ENCODE measurements around the gene GKN1.

Gene GKN1

GRCh38 chr2:69007169-69007568 is 32.7 kb downstream of the GKN1 start:
- no peak for DNase-seq (ENCODE audit: low read depth in 2 of 2)

DNA sequence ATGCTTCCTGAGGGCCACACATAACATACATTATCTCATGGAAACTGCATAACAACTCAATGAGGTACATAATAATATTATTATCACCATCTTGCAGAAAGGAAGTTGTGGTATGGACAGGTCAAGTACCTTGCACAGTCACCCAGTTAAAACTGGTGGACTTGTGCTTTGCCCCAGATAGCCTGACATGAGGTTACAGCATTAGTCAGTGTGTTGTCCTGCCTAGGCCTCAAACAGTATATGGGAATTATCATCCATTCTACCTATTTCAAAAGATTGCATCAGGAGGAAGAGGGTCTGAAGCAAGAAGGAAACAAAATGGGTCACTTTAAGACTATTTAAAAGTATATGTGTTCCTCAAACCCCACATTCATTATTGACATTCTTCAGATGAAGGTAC is 33.2 kb downstream of the GKN1 start:
- DNase-seq (ENCODE audit: low read depth in 2 of 2): no peak

DNA sequence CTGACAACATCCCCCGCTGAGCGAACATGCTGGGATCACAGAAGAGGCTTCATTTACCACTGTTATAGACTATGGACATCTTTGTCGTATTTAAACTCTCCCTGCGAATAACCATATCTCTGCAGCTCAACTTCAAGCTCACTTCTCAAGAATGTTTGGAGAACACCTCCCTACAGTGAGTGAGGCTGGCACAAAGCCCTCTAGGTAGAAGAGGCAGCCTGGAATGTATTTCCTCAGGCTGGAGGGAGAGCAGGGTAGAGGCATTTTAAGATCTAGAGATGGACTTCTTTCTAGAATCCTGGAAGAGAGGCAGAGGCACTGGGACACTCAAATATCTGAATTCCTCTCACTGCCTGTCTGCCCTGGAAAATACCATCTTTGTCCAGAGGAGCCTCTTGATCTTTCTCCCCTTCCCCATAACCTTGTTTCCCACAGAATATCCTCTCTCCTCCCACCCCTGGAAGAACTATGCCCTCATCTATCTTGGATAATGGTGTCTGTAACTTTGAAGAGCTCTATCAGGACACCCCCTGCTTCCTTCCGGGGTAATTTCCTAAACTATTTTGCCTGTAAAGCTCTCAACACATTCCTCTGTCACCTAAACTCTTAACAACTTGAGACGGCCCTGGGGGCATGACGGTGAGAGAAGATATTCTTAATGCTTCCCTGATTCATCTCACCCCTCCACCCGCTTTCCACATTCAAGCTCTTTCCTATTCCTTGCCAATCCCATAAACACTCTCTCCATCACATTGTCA is 36.2 kb downstream of the GKN1 start:
- no peak for DNase-seq (ENCODE audit: low read depth in 2 of 2)

- DNase-seq (ENCODE audit: low read depth in 2 of 2): no peak
Measured at GRCh38 chr2:69011611-69012157, 37.2 kb downstream of the GKN1 start.

- peak; percentile 22 to 42 for DNase-seq (ENCODE audit: low read depth in 2 of 2)
Measured at GRCh38 chr2:69012310-69013141, 38.1 kb downstream of the GKN1 start.

- no peak for DNase-seq (ENCODE audit: low read depth in 2 of 2)
Measured at GRCh38 chr2:69013142-69013839, 38.9 kb downstream of the GKN1 start, which contains the start of gene ANTXR1. Gene ANTXR1, plus strand, starts transcription at chr2:69013179. Its CDS starts 321 bp downstream, at chr2:69013500.

GRCh38 chr2:69013840-69014821 is 39.7 kb downstream of the GKN1 start:
- no peak for DNase-seq (ENCODE audit: low read depth in 2 of 2)

DNA sequence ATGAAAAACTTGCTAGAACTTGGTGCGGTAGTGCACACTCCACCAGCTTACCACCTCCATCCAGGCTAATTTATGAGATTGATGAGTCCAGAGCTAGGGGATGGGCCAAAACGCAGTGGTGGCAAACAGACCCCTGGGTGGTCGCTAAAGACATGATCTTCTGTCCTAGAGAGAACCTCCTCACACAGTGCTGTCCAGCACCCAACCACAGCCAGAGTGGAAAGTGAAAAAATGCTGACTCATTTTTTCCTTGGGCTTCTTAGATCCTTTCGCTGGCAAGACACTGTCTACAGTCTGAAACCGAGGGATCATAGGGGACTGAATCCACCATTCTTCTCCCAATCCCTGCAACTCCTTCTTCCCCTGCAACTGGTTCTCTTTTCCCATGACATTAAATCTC is 42.6 kb downstream of the GKN1 start:
- DNase-seq (ENCODE audit: low read depth in 2 of 2): no peak

GRCh38 chr2:69017835-69018234 is 43.4 kb downstream of the GKN1 start:
- DNase-seq (ENCODE audit: low read depth in 2 of 2): no peak

- DNase-seq (ENCODE audit: low read depth in 2 of 2): no peak
Measured at GRCh38 chr2:69018678-69019095, 44.3 kb downstream of the GKN1 start.

DNA sequence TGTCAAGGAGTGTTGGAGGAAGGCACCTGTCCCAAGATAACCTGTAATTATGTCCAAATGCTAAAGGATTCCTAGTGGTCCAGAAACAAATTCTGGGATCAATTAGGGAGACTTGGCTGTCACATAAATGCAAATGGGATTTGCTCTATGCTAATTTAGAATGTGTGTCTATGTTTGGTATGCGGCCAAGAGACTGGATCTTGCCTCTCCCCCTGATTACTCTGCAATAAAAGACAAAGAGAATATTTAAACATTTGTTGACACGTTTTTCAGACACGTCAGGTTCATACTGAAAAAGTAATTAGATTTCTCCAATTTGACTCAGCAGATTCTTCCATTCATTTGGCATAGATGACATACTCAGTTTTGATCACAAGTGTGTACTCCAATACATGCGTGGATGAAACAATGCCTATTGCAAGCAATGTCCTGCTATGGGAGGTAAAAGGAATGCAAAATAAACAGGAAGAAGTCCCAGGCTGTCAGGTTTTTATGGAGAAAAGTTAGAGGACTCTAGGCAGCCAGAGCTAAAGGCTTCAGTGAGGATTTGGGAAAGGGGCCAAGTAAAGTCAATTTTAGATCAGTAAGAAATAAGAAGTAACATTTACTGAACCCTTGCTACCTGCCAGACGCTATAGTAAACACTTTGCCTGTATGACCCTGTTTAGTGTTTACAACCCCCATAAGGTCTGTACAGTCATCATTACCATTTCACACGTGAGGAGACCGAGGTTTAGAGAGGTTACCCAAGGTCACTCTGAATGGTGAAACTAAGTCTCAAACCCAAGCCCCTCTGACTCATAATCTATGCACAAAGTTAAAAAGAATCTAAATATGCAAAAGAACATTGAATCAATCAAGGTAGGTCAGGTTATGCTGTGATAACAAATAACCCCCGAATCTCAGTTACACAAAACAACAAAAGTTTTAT is 46.3 kb downstream of the GKN1 start:
- no peak for DNase-seq (ENCODE audit: low read depth in 2 of 2)

- DNase-seq (ENCODE audit: low read depth in 2 of 2): no peak
Measured at GRCh38 chr2:69021727-69022126, 47.3 kb downstream of the GKN1 start.

DNA sequence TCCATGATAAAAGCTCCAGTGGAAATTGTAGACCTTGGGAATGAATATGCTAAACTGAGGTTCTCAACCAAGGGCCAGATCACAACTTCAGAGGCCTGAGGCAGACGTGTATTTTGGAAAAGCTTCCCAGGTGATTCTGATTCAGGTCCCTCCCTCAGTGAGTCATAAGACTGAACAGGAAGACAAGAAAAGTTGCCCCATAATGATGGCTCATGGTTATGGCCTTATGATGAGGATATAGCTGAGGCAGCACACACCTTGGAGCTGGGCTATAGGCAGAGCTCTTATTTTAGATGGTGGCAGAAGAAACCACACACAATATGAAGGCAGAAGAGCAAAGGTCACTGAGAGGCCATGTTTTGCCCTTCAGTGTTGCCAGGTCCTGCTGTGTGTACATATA is 48.1 kb downstream of the GKN1 start:
- DNase-seq (ENCODE audit: low read depth in 2 of 2): no peak

DNA sequence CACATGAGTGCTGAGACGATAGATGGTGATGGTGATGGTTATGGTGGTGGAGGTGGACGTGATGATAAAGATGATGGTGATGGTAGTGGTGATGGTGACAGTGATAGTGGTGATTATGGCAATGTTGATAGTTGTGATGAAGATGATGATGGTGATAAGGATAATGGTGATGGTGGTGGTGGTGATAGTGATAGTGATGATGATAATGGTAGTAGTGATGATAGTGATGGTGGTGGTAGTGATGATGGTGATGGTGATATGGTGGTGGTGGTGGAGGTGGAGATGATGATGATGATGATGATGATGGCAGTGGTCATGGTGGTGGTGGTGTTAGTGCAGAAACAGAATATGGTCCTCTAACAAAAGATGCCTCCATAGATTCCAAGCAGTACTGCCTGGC is 48.8 kb downstream of the GKN1 start:
- DNase-seq (ENCODE audit: low read depth in 2 of 2): no peak

GRCh38 chr2:69026026-69026425 is 51.6 kb downstream of the GKN1 start:
- no peak for DNase-seq (ENCODE audit: low read depth in 2 of 2)

GRCh38 chr2:69026691-69027459 is 52.4 kb downstream of the GKN1 start:
- DNase-seq (ENCODE audit: low read depth in 2 of 2): no peak

Measured in stimulated activated CD4-positive, alpha-beta T cell treated with anti-CD3 and anti-CD28 coated beads, Interleukin-1b, Interleukin-23, amount 100 ng/mL, for 4 hours (primary cell).